Stimulated activated CD4-positive, alpha-beta T cell treated with anti-CD3 and anti-CD28 coated beads, Interleukin-4, amount 100 ng/mL, for 48 hours (primary cell): ENCODE measurements around the gene FGFRL1.
"Not testable (repeated sequence)": the region's sequence is repeated elsewhere in the genome, so short reads cannot be mapped to it uniquely, and the experiment has no call there.

ENCODE experiments used
- DNase-seq, 2 donors: peaks; one replicate each; pipeline ENCODE4 v3.0.0-alpha.2; 2020; ENCODE audit warnings: low read depth in 2 of 2

Gene FGFRL1

GRCh38 chr4:1039493-1040343 is 28.3 kb downstream of the FGFRL1 start:
- DNase-seq = no peak

DNA sequence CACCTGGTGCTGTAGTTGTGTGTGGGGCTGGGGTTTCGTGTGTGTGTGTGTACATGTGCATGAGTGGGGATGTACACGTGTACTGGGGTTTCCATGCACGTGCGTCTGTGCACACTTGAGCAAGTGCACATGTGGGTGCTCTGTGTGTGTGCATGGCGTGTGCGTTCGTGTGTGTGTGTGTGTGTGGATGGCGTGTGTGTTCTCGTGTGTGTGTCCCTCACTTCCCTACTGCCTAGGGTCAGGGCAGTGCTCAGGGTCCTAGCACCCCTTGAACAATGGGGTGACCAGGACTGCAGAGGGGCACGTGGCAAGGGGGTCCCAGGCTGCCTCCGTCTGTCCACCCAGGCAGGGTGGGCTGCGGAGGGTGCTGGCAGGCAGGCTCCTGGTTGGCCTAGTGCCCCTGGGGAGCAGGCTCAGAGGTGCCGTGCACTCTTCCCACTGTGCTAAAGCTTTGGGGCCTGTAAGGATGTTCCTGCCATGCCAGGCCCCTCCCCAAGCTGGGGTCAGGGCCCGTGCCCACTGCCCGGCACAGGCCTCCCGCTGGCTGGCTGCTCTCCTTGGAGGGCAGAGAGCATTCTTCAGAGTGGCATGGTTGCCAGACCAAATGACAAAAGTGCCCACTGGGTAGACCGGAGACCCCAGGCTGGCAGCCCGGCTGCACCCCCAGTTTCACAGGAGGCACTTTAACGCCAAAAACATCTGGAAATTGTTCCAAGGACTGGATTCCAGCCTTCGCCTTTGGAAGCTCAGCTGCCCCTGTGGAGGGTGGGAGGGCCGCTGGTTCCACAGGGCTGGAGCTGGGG is 29.1 kb downstream of the FGFRL1 start:
- no peak for DNase-seq

GRCh38 chr4:1041147-1041935 is 29.9 kb downstream of the FGFRL1 start:
- no peak for DNase-seq

- no peak for DNase-seq
Observed at GRCh38 chr4:1041936-1042330, 30.5 kb downstream of the FGFRL1 start.

- DNase-seq = no peak
Observed at GRCh38 chr4:1042352-1043055, 31.1 kb downstream of the FGFRL1 start.

- no peak for DNase-seq
Observed at GRCh38 chr4:1043162-1043561, 31.7 kb downstream of the FGFRL1 start.

GRCh38 chr4:1043651-1044468 is 32.4 kb downstream of the FGFRL1 start:
- peak; percentile 38 to 44 for DNase-seq

DNA sequence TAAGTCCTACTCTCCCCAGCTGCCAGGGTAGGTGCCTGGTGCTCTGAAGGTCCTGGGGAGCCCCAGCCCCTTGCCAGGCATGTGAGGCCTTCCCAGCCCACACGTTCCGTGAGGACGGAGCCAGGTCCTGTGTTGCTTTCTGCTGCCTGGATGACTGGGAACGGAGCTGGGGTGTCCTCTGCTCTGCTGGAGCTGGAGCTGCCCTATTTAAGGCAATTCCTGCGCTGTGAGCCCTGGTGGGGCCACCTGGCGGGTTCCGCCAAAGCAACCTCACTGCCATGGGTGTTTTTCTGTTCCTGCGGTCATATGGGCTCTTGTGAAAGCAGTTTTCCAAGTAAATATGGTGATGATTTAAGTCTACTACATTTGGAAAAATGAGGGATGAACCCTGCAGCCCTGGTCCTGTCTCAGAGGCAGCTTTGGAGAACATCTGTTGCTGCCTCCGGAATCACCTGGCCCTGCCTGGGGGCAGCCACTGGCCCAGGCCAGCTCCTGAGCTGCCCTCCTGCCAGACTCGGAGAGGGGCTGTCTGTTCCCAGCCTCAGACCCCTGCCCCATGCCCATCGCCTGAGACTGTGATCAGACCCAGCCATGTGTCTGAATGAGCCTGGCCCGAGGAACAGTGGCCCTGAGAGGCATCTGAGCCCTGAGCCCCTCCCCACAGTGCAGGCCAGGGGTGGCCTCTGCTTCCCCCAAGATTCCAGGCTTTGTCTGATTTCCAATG is 33.2 kb downstream of the FGFRL1 start:
- DNase-seq = no peak

GRCh38 chr4:1045193-1045594 is 33.8 kb downstream of the FGFRL1 start:
- DNase-seq = no peak

GRCh38 chr4:1045595-1046201 is 34.3 kb downstream of the FGFRL1 start:
- DNase-seq = no peak

DNA sequence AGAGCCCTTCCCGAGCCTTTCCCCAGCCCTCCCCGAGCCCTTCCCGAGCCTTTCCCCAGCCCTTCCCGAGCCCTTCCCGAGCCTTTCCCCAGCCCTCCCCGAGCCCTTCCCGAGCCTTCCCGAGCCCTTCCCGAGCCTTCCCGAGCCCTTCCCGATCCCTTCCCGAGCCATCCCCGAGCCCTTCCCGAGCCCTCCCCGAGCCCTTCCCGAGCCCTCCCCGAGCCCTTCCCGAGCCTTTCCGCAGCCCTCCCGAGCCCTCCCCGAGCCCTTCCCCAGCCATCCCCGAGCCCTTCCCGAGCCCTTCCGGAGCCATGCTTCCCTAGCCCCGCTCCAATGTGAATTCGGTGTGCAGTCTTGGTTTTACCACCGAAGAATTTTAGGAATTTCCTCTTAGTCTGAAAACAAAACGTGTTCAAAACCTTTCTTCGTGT is 35.2 kb downstream of the FGFRL1 start:
- not testable (repeated sequence) for DNase-seq

DNA sequence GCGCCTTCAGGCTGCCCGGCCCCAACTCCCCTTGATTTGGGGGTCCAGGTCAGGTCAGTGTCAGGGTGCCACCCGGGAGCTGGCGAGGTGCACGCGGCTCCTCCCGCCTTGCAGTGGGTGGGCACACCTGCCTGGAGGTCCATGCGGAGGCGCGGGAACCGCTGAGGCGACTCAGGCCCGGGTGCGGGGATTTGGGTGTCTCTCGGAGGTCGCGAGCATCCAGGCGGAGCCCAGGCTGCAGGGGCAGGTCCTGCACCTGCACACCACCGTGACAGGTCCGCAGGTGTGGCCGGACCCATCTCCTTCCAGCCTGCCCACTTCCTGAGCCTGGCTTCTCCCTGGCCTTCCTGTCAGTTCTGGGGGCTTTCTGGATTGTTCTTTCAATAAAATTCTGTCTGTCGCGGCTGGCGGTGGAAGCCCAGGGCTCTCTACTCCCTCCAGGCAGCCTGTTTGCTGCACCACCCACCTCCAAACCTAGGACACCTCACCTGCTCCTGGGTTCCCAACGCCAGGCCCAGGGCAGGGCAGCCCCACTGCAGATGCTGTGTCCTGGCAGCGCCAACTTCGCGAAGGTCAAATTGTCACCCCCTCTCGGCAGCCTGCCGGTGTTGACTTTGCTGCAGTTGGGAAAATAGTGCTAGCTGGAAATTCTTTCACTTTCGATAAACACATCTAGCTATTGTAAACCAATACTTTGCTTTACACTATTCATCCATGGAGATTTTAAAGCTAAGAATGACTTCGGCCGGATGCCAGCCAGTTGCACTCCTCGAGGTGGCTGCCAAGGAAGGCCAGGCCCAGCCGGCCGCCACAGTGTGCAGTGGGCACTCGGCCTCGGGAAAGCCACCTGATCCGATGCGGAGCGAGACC is 35.9 kb downstream of the FGFRL1 start:
- no peak for DNase-seq

DNA sequence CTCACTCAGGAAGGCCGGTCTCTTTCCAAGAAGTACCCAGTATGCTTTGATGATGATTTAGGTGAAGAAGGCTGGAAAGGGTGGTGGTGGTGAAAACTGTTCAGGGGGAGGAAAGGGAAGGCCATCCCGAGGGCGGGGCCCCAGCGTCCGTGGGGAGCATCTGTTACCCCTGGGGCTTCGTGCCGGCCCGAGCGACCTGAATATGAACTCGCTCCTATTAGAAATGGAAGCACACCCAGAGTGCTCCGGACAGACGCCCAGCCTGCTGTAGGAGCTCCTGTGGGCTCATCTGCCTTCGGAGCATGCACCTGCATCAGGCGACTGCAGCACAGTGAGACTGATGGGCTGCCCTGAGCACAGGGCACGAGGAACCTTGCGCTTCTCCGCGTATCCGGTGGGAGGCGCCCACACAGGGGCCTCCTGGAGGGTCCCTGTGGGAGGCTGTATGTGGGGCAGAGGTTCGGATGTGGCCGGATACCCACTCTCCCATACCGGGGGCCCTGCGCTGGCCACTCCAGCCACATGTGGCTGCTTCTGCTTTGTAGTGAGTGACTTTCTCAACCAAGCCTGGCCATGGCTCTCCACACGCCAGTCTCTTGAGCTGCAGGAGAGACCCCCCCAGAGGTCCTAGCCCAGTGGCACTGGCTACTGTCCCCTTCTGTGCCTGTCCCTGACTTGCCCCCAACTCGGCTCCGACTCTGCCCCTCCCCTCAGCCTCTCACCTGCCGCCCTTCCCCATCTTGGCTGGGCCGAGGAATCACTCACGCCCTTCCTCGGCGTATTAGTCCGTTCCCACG is 36.7 kb downstream of the FGFRL1 start:
- no peak for DNase-seq

- DNase-seq = peak; percentile 16 to 46
Observed at GRCh38 chr4:1048773-1049590, 37.6 kb downstream of the FGFRL1 start.

- no peak for DNase-seq
Observed at GRCh38 chr4:1049591-1049905, 38.1 kb downstream of the FGFRL1 start.

DNA sequence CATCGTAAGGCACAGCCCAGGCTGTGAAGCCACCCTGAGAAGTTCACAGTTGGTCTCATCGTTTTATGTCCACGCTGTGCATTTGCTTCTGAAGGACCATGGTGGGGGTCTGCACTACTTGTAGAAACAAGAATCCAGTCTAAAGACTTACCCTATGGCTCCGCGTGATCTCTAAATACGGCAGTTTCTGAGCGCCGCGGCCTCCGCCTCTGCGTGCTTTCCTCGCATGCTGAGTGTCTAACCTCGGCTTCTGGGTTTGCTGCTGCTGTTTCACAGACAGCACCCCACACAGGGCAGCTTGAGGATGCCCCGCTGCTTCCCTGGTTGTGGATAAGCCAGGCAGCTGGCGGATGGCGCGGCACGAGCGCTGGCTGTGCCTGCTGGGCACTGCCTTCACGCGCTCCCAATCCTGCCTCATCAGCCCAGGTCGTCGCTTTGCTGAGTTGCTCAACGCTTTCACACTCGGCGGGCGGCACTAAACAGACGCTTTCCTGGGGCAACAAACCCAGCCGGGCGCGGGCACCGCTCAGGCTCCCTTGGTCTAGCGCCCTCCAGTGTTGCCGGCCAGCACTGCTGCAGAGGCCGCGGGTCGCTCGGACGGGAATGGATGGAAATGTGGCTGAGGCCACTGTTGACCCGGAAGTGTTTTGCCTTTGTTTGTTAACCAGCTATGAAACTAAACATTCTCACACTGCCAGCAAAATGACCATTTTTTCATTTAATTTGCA is 39.2 kb downstream of the FGFRL1 start:
- DNase-seq = no peak
